Effector CD8-positive, alpha-beta T cell (primary cell): ENCODE measurements around the gene SETD1B.
"Not testable (repeated sequence)": the region's sequence is repeated elsewhere in the genome, so short reads cannot be mapped to it uniquely, and the experiment has no call there.

Experiments
- DNase-seq: peaks from one replicate; lab custom pipeline; 2025; lab: John Stamatoyannopoulos, UW
- total RNA-seq, 4 experiments: gene quantifications; one replicate each; lab custom pipeline; 2026; lab: John Stamatoyannopoulos, UW

SETD1B gene
- total RNA-seq, result 55.9 to 120 (median 83.9) reads per million in 4 experiments

- peak; percentile 17 for DNase-seq
Measured at GRCh38 chr12:121803861-121804416, at the start of gene SETD1B. TSS of gene SETD1B (plus strand) at chr12:121804009. CDS start at chr12:121804738, 729 bp downstream.

GRCh38 chr12:121754836-121755235, 49.0 kb upstream of the SETD1B start:
- DNase-seq, result no peak

- DNase-seq, result no peak
Measured at GRCh38 chr12:121755591-121755990, 48.2 kb upstream of the SETD1B start.

DNA sequence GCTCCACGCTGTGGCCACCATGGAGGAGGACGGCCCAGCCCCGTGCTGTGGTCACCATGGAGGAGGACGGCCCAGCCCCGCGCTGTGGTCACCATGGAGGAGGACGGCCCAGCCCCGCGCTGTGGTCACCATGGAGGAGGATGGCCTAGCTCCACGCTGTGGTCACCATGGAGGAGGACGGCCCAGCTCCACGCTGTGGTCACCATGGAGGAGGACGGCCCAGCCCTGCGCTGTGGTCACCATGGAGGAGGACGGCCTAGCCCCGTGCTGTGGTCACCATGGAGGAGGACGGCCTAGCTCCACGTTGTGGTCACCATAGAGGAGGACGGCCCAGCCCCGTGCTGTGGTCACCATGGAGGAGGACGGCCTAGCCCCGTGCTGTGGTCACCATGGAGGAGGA, 45.3 kb upstream of the SETD1B start:
- not testable (repeated sequence) for DNase-seq

- no peak for DNase-seq
Measured at GRCh38 chr12:121762269-121762668, 41.5 kb upstream of the SETD1B start.

- no peak for DNase-seq
Measured at GRCh38 chr12:121764808-121765207, 39.0 kb upstream of the SETD1B start.

- no peak for DNase-seq
Measured at GRCh38 chr12:121765573-121765972, 38.2 kb upstream of the SETD1B start.

DNA sequence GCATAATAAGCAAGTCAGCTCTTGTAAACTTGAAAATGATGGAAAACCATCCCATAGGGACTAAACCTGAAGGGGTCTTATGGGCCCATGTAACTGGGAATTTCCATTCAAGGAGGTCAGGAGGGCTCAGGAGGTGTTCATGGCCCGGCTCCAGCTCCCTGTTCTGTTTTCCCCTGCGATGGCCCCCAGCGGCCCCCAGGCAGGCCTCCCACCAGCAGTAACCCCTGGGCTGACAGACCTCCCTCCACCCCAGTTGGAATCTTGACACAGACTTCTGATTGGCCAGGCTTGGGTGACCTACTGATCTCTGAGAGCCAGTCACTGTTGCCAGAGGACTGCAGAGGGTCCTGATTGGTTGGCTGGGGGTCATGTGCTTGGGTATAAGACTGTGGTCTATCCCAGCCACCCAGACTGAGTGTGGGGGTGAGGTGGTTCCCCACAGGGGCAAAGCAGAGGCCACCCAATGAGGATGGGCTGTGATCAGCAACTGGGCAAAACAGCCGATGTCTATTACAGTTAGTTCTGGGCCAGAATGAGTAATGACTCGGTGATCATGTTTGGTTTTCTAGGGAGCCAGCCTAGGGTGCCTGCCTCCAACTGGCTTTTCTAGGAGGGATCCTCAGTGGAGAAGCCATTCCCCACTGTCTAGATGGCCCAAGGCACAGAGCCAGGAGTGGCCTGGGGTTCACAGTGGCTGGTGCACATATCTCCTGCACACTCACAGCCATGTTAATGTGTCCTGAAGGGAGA, 37.3 kb upstream of the SETD1B start:
- no peak for DNase-seq

- DNase-seq, result no peak
Measured at GRCh38 chr12:121767525-121768016, 36.2 kb upstream of the SETD1B start.

DNA sequence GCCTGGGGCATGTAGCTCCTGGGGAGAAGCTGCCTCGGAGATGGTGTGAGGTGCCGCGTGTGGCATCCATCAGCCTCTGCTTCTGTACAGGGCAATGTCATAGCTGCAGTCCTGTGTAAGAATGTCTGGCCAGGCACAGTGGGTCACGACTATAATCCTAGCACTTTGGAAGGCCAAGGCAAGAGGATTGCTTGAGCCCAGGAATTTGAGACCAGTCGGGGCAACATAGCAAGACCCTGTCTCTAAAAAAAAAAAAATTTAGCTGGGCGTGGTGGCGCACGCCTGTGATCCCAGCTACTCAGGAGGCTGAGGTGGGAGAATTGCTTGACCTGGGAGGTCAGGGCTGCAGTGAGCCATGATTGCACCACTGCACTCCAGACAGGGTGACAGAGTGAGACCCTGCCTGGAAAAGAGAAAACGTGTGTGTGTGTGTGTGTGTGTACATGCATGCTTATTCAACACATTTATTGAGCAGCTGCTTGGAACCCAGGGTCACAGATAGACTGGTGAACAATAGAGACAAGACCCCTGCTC, 34.4 kb upstream of the SETD1B start:
- DNase-seq, result no peak

DNA sequence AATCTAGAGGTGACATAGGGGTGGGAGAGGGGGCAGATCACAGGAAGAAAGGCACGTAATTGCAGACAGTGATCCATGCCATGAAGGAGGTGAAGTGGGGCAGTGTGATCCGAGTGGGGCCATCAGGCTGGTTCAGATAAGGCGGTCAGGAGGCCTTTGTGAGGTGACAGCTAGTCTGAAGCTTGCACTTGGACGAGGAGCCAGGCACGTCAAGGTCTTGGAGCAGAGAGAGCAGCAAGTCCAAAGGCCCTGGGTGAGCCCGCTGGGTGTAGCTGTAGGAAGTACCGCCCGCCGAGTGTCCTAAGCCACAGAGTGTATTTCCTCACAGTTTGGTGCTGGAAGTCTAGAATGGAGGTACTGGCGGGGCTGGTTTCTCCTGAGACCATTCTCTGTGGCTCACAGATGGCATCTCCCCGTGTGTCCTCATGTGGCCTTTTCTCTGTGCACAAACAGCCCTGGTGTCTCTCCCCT, 33.9 kb upstream of the SETD1B start:
- no peak for DNase-seq

DNA sequence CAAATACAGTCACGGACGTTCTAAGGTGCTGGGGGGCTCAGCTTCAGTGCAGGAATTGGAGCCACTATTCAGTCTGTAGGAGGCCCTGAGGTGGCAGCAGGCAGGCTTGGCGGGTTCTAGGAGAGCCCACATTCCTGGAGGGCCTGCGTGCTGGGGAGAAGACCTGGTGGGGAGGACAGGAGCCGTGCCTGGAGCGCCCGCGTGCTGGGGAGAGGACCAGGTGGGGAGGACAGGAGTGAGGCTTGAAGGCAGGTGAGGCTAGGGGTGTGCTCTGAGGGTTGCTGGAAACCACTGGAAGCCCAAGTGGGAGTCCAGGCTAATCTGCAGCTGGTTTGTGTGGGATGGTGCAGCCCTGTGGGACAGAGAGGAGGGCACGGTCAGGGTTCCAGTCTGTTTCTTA, 33.4 kb upstream of the SETD1B start:
- no peak for DNase-seq

- no peak for DNase-seq
Measured at GRCh38 chr12:121770813-121771625, 32.8 kb upstream of the SETD1B start.

DNA sequence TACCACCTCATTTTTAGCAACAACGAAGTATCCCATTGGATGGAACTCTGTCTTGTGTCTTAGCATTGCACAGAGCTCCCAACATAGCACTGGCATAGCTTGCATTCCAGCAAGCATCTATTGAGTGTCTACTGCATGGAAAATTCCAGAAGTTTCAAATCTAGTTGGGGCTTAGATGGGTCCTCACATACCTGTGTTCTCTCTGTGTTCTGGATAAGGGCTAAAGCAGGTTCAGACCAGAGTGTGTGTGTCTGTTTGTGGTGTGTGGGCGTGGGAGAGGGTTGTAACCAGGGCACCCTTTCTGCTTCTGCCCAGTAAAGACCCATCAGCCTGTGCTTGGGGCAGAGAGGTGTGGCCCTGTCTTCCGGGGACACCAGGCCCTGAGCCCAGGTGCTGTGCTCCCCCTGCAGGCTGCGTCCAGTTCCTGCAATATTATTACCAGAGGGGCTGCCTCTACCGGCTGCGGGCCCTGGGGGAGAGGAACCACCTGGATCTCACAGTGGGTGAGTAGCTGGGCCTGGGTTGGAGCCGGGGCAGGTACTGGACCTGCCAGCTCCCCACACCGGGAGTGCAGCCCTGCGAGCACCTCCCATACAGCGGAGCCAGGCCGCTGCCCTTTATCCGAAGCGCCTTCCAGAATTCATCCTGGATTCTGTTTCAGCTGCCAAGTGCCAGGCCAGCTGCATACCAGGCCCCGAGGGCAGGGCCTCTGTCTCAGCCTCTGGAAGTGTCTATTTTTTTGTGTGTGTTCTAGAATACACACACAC, 30.6 kb upstream of the SETD1B start:
- DNase-seq, result peak; percentile 69

DNA sequence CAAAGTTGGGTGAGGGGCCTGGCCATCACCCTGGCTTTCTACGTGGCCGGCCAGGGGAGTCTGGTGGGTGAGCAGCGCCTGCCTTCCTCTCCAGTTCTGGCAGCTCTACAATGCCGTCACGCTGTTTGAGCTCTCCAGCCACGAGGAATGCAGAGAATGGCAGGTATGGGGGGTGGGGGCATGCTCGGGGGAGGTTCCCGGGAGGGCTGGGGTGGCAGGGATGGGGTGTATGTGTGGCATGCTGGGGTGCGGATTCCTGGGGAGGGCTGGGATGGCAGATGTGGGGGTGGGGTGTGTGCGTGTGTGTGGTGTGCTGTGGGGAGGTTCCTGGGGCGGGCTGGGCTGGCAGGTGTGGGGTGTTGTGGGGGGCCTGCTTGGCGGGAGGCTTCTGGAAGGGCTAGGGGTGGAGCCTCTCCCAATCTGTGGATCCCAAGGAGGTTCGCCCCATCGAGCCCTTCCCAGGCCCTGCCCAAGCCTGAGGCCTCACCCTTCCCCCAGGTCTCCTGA, 28.8 kb upstream of the SETD1B start:
- no peak for DNase-seq

GRCh38 chr12:121775501-121775900, 28.3 kb upstream of the SETD1B start:
- DNase-seq, result no peak

- DNase-seq, result peak; percentile 89
Measured at GRCh38 chr12:121776190-121777098, 27.4 kb upstream of the SETD1B start.

GRCh38 chr12:121778567-121779421, 25.0 kb upstream of the SETD1B start:
- no peak for DNase-seq

DNA sequence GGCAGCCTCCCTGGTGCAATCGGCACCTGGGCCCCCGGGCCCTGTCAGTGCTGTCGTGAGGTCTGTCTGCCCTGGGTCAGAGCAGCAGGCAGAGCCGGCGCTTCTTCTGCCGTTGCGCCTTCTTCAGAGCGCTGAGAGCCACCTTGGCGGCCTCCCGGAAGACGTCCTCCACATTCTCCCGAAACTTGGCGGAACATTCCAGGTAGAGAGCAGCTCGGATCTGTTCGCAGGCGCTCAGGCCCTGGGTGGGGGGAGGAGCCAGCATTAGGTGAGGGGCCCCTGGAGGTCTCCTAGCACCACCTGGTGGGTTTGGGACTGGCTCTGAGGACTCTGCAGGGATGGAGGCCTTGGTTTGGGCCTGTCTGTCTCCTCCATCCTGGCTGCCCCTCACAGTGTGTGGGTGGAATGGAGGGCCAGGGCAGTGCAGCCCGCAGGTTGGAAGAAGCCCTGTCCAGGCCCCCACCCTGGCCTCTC, 24.4 kb upstream of the SETD1B start:
- no peak for DNase-seq
